H1 (cell line): Measurements from ENCODE around the gene CAD. TPM values are rescaled to one million over a fixed set of nuclear protein-coding genes. Genes with fewer than 3 reads are reported as not detected.
A peak's percentile ranks its signal among the peaks of the same experiment; 100 is the strongest.

Experiments used
- polyA plus RNA-seq, 7 experiments: library from polyadenylated mRNA; depleted of rRNA in 3 of 7; stranded (reverse) in 5 of 7; unstranded in 2 of 7; fragments of >200 nt in 5 of 7; fragments of 200-250 nt in 2 of 7; gene quantifications; 1 replicate in 5 of 7; 2 replicates in 1 of 7; 4 replicates in 1 of 7; pipeline versions ENCODE4 v1.2.1 to v1.2.3, GENCODE V29; 2011 to 2013; ENCODE audit warnings: missing spikeins in 2 of 7, mixed read lengths in 2 of 7
- total RNA-seq: library from RNA; stranded (reverse); fragmentation: NEBNext Ultra II Directional; extraction: Animal tissue kit (Norgen Biotek cat#: 25700); gene quantifications from 2 replicates; pipeline ENCODE4 v1.2.1, GENCODE V29; 2021
- TF ChIP-seq, protein P1 (sequence below), 3 experiments: IDR thresholded peaks; 1 replicate in 2 of 3; 2 replicates in 1 of 3; pipeline versions ENCODE4 v1.5.1 to v1.6.1; 2011; ENCODE audit warnings: low read length in 3 of 3, mild to moderate bottlenecking in 3 of 3, inconsistent platforms in 2 of 3, low read depth in 1 of 3, moderate library complexity in 1 of 3; ENCODE audit not compliant: insufficient read depth in 1 of 3; ENCODE audit errors: control extremely low read depth in 1 of 3

CAD gene
- total and polyA plus RNA-seq, 2 of the 8 experiments (the other 6 are each of a cell fraction or from before 2014, with no cell fraction given): 130 to 146 TPM

DNA sequence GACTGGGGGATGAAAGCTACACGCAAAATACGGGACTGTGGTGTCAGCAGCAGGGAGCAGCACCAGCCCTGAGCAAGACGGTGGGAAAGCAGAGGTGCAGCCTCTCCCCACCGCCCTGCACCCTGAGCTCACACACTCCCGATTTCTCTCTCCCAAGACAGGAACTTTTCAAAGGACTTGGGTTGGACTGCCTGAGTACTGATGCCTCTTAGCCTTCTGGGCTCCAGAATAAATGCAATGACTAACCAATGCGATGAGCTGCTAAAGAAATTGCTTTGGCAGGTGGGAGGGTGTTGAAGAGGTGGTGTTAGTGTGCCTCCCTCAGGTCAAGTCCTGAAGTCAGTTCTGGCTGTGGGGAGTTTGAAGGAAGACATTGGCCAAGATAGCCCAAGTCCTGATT, 74.7 kb downstream of the CAD start (continued):
- TF ChIP-seq, protein P1, sequence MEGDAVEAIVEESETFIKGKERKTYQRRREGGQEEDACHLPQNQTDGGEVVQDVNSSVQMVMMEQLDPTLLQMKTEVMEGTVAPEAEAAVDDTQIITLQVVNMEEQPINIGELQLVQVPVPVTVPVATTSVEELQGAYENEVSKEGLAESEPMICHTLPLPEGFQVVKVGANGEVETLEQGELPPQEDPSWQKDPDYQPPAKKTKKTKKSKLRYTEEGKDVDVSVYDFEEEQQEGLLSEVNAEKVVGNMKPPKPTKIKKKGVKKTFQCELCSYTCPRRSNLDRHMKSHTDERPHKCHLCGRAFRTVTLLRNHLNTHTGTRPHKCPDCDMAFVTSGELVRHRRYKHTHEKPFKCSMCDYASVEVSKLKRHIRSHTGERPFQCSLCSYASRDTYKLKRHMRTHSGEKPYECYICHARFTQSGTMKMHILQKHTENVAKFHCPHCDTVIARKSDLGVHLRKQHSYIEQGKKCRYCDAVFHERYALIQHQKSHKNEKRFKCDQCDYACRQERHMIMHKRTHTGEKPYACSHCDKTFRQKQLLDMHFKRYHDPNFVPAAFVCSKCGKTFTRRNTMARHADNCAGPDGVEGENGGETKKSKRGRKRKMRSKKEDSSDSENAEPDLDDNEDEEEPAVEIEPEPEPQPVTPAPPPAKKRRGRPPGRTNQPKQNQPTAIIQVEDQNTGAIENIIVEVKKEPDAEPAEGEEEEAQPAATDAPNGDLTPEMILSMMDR (IDR thresholded peaks at IDR 0.05; ENCODE audit: control extremely low read depth in 1 of 3, insufficient read depth in 1 of 3, low read depth in 1 of 3, low read length in 3 of 3): peak; percentile 59 to 74 (median 70)

Other genes with a start within 250 kb of the CAD start
- 6.6 and 7.5 TPM in 2 replicates for gene MAPRE3, start 246.7 kb upstream of the CAD start, total RNA-seq
- gene MAPRE3, start 246.7 kb upstream of the CAD start, polyA plus RNA-seq (2011; rRNA removed): 4.9 and 8.9 TPM in 2 replicates
- gene TMEM214, start 184.4 kb upstream of the CAD start, total RNA-seq: 49.7 and 52.7 TPM in 2 replicates
- 71.0 and 100 TPM in 2 replicates for gene TMEM214, start 184.4 kb upstream of the CAD start, polyA plus RNA-seq (2011; rRNA removed)
- gene AGBL5, start 165.7 kb upstream of the CAD start, total RNA-seq: 45.4 and 51.0 TPM in 2 replicates
- gene AGBL5, start 165.7 kb upstream of the CAD start, polyA plus RNA-seq (2011; rRNA removed): 62.0 and 82.0 TPM in 2 replicates
- gene OST4, start 145.7 kb upstream of the CAD start, total RNA-seq: 212 and 225 TPM in 2 replicates
- gene OST4, start 145.7 kb upstream of the CAD start, polyA plus RNA-seq (2011; rRNA removed): 865 and 906 TPM in 2 replicates
- 2.9 and 3.0 TPM in 2 replicates for gene EMILIN1, start 138.8 kb upstream of the CAD start, total RNA-seq
- gene EMILIN1, start 138.8 kb upstream of the CAD start, polyA plus RNA-seq (2011; rRNA removed): 1.9 and 3.1 TPM in 2 replicates
- gene KHK, start 130.6 kb upstream of the CAD start, total RNA-seq: 17.7 and 20.5 TPM in 2 replicates
- gene KHK, start 130.6 kb upstream of the CAD start, polyA plus RNA-seq (2011; rRNA removed): 11.0 and 14.5 TPM in 2 replicates
- gene CGREF1, start 98.2 kb upstream of the CAD start, total RNA-seq: 3.4 and 3.5 TPM in 2 replicates
- 2.5 and 3.7 TPM in 2 replicates for gene CGREF1, start 98.2 kb upstream of the CAD start, polyA plus RNA-seq (2011; rRNA removed)
- 0.20 and 0.50 TPM in 2 replicates for gene ABHD1, start 93.6 kb upstream of the CAD start, total RNA-seq
- gene ABHD1, start 93.6 kb upstream of the CAD start, polyA plus RNA-seq (2011; rRNA removed): 0.88 and 1.1 TPM in 2 replicates
- gene PREB, start 82.7 kb upstream of the CAD start, total RNA-seq: 51.2 and 54.1 TPM in 2 replicates
- gene PREB, start 82.7 kb upstream of the CAD start, polyA plus RNA-seq (2011; rRNA removed): 72.2 and 74.4 TPM in 2 replicates
- not detected in 2 replicates for gene PRR30, start 78.0 kb upstream of the CAD start, total RNA-seq
- not detected in 2 replicates for gene PRR30, start 78.0 kb upstream of the CAD start, polyA plus RNA-seq (2011; rRNA removed)
- gene TCF23, start 68.4 kb upstream of the CAD start, total RNA-seq: not detected in 2 replicates
- gene TCF23, start 68.4 kb upstream of the CAD start, polyA plus RNA-seq (2011; rRNA removed): 0.02 TPM in 2 replicates
- 103 and 109 TPM in 2 replicates for gene ATRAID, start 5.3 kb upstream of the CAD start, total RNA-seq
- gene ATRAID, start 5.3 kb upstream of the CAD start, polyA plus RNA-seq (2011; rRNA removed): 242 and 280 TPM in 2 replicates
- 118 and 123 TPM in 2 replicates for gene SLC5A6, start 5.1 kb upstream of the CAD start, total RNA-seq
- 183 and 329 TPM in 2 replicates for gene SLC5A6, start 5.1 kb upstream of the CAD start, polyA plus RNA-seq (2011; rRNA removed)
- gene SLC30A3, start 45.7 kb downstream of the CAD start, total RNA-seq: 15.2 and 16.1 TPM in 2 replicates
- gene SLC30A3, start 45.7 kb downstream of the CAD start, polyA plus RNA-seq (2011; rRNA removed): 30.7 and 48.7 TPM in 2 replicates
- 1.4 TPM in 2 replicates for gene DNAJC5G, start 58.1 kb downstream of the CAD start, total RNA-seq
- 0.75 and 0.83 TPM in 2 replicates for gene DNAJC5G, start 58.1 kb downstream of the CAD start, polyA plus RNA-seq (2011; rRNA removed)
- gene TRIM54, start 65.1 kb downstream of the CAD start, total RNA-seq: 3.9 and 4.2 TPM in 2 replicates
- 5.8 and 6.1 TPM in 2 replicates for gene TRIM54, start 65.1 kb downstream of the CAD start, polyA plus RNA-seq (2011; rRNA removed)
- gene UCN, start 91.1 kb downstream of the CAD start, total RNA-seq: not detected in 2 replicates
- gene UCN, start 91.1 kb downstream of the CAD start, polyA plus RNA-seq (2011; rRNA removed): 0.35 and 0.93 TPM in 2 replicates
- 45.2 and 46.1 TPM in 2 replicates for gene MPV17, start 105.7 kb downstream of the CAD start, total RNA-seq
- gene MPV17, start 105.7 kb downstream of the CAD start, polyA plus RNA-seq (2011; rRNA removed): 148 and 181 TPM in 2 replicates
- gene GTF3C2, start 139.4 kb downstream of the CAD start, total RNA-seq: 118 and 129 TPM in 2 replicates
- gene GTF3C2, start 139.4 kb downstream of the CAD start, polyA plus RNA-seq (2011; rRNA removed): 121 and 127 TPM in 2 replicates
- 63.2 and 66.0 TPM in 2 replicates for gene EIF2B4, start 153.0 kb downstream of the CAD start, total RNA-seq
- gene EIF2B4, start 153.0 kb downstream of the CAD start, polyA plus RNA-seq (2011; rRNA removed): 60.0 and 61.0 TPM in 2 replicates
- 54.9 and 59.1 TPM in 2 replicates for gene SNX17, start 153.2 kb downstream of the CAD start, total RNA-seq
- 66.2 and 76.8 TPM in 2 replicates for gene SNX17, start 153.2 kb downstream of the CAD start, polyA plus RNA-seq (2011; rRNA removed)
- gene ZNF513, start 163.4 kb downstream of the CAD start, total RNA-seq: 17.3 and 18.8 TPM in 2 replicates
- 29.5 and 35.0 TPM in 2 replicates for gene ZNF513, start 163.4 kb downstream of the CAD start, polyA plus RNA-seq (2011; rRNA removed)
- gene PPM1G, start 192.2 kb downstream of the CAD start, total RNA-seq: 201 and 203 TPM in 2 replicates
- gene PPM1G, start 192.2 kb downstream of the CAD start, polyA plus RNA-seq (2011; rRNA removed): 73.3 and 85.5 TPM in 2 replicates
- gene NRBP1, start 211.3 kb downstream of the CAD start, total RNA-seq: 115 TPM in 2 replicates
- 137 and 145 TPM in 2 replicates for gene NRBP1, start 211.3 kb downstream of the CAD start, polyA plus RNA-seq (2011; rRNA removed)
- 50.1 and 55.4 TPM in 2 replicates for gene KRTCAP3, start 225.0 kb downstream of the CAD start, total RNA-seq
- gene KRTCAP3, start 225.0 kb downstream of the CAD start, polyA plus RNA-seq (2011; rRNA removed): 72.5 and 114 TPM in 2 replicates